Parathyroid adenoma (tissue), 2 donors: ENCODE results near the gene TSC22D1.

Experiments used
- H2AFZ ChIP-seq: fragments of 300-600 bp; sonication (generic); one replicate; pipeline ENCODE4 v1.7.0; 2017; ENCODE audit warnings: antibody characterized with exemption, mild to moderate bottlenecking
- H3K27ac ChIP-seq: fragments of 300-600 bp; sonication (generic); one replicate; pipeline ENCODE4 v1.7.0; 2017
- H3K27me3 ChIP-seq: fragments of 300-600 bp; sonication (generic); one replicate; pipeline ENCODE4 v1.7.0; 2017; ENCODE audit warnings: low read length; ENCODE audit not compliant: control insufficient read depth, insufficient read depth
- H3K36me3 ChIP-seq: fragments of 300-600 bp; sonication (generic); one replicate; pipeline ENCODE4 v1.7.0; 2017; ENCODE audit warnings: low read length; ENCODE audit not compliant: control insufficient read depth, insufficient read depth
- H3K4me1 ChIP-seq: fragments of 300-600 bp; sonication (generic); one replicate; pipeline ENCODE4 v1.7.0; 2017; ENCODE audit warnings: control low read depth
- H3K4me2 ChIP-seq: fragments of 300-600 bp; sonication (generic); one replicate; pipeline ENCODE4 v1.7.0; 2017; ENCODE audit warnings: low read length
- H3K4me3 ChIP-seq: fragments of 300-600 bp; sonication (generic); one replicate; pipeline ENCODE4 v1.7.0; 2017; ENCODE audit warnings: low read depth, low read length
- H3K79me2 ChIP-seq: fragments of 300-600 bp; sonication (generic); one replicate; pipeline ENCODE4 v1.7.0; 2017; ENCODE audit warnings: control low read depth
- H3K9ac ChIP-seq: fragments of 300-600 bp; sonication (generic); one replicate; pipeline ENCODE4 v1.7.0; 2017; ENCODE audit warnings: mild to moderate bottlenecking
- H3K9me3 ChIP-seq: fragments of 300-600 bp; sonication (generic); one replicate; pipeline ENCODE4 v1.7.0; 2017; ENCODE audit warnings: low read length; ENCODE audit not compliant: control insufficient read depth
- TF ChIP-seq, protein P1 (sequence below): fragments of 300-600 bp; sonication (generic); IDR thresholded peaks from one replicate; pipeline ENCODE4 v1.7.0; 2017; ENCODE audit warnings: antibody characterized with exemption, mild to moderate bottlenecking
- donor health status: primary hyperparathyroidism.

The TSC22D1 gene

DNA sequence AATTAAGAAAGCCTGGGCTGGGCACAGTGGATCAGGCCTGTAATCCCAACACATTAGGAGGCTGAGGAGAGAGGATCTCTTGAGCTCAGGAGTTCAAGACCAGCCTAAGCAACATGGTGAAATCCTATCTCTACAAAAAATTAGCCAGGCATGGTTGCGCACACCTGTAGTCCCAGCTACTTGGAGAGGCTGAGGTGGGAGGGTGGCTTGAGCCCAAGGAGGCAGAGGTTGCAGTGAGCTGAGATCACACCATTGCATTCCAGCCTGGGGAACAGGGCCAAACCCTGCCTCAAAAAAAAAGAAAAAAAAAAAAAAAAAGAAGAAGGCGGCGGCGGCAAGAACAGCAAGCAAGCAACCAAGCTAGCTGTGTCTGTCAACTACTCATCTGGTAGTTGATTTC, 26.7 kb downstream of the TSC22D1 start:
- Histone ChIP-seq H3K27ac (no peak overlapping the region), H3K79me2 (no peaks in the 10 kb centered on the region), H3K27me3 (no peaks in the 10 kb centered on the region), H2AFZ (no peak overlapping the region), H3K9ac (no peak overlapping the region), H3K4me1 (no peaks in the 10 kb centered on the region), H3K9me3 (no peaks in the 10 kb centered on the region), H3K4me3 (no peak overlapping the region), H3K36me3 (no peaks in the 10 kb centered on the region), H3K4me2 (no peak overlapping the region)
- TF ChIP-seq, protein P1, sequence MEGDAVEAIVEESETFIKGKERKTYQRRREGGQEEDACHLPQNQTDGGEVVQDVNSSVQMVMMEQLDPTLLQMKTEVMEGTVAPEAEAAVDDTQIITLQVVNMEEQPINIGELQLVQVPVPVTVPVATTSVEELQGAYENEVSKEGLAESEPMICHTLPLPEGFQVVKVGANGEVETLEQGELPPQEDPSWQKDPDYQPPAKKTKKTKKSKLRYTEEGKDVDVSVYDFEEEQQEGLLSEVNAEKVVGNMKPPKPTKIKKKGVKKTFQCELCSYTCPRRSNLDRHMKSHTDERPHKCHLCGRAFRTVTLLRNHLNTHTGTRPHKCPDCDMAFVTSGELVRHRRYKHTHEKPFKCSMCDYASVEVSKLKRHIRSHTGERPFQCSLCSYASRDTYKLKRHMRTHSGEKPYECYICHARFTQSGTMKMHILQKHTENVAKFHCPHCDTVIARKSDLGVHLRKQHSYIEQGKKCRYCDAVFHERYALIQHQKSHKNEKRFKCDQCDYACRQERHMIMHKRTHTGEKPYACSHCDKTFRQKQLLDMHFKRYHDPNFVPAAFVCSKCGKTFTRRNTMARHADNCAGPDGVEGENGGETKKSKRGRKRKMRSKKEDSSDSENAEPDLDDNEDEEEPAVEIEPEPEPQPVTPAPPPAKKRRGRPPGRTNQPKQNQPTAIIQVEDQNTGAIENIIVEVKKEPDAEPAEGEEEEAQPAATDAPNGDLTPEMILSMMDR: no peak

GRCh38 chr13:44546164-44546563, 30.0 kb downstream of the TSC22D1 start:
- no peak overlapping the region for H3K4me2 ChIP-seq
- H3K27me3 ChIP-seq: no peaks in the 10 kb centered on the region
- no peak overlapping the region for H3K4me3 ChIP-seq
- H3K36me3 ChIP-seq: no peaks in the 10 kb centered on the region
- H3K4me1 ChIP-seq: peaks cover 3% of the 10 kb centered on the region
- H3K79me2 ChIP-seq: no peaks in the 10 kb centered on the region
- H3K9me3 ChIP-seq: no peaks in the 10 kb centered on the region
- TF ChIP-seq, protein P1: no peak
- H3K9ac ChIP-seq: no peak overlapping the region
- H2AFZ ChIP-seq: no peak overlapping the region
- no peak overlapping the region for H3K27ac ChIP-seq

- H3K27ac ChIP-seq: no peak overlapping the region
- H3K36me3 ChIP-seq: no peaks in the 10 kb centered on the region
Measured at GRCh38 chr13:44543369-44543768, 32.8 kb downstream of the TSC22D1 start.

GRCh38 chr13:44542361-44542760, 33.8 kb downstream of the TSC22D1 start:
- no peak overlapping the region for H3K27ac ChIP-seq
- no peaks in the 10 kb centered on the region for H3K27me3 ChIP-seq
- no peaks in the 10 kb centered on the region for H3K79me2 ChIP-seq
- no peaks in the 10 kb centered on the region for H3K36me3 ChIP-seq
- no peak overlapping the region for H3K9ac ChIP-seq
- no peaks in the 10 kb centered on the region for H3K9me3 ChIP-seq
- H3K4me3 ChIP-seq: no peak overlapping the region
- no peak overlapping the region for H3K4me2 ChIP-seq
- peaks cover 3% of the 10 kb centered on the region for H3K4me1 ChIP-seq
- H2AFZ ChIP-seq: no peak overlapping the region
- TF ChIP-seq, protein P1: no peak

More at GRCh38 chr13:44543369-44543768, 32.8 kb downstream of the TSC22D1 start:
- no peak overlapping the region for H3K4me3 ChIP-seq
- H3K79me2 ChIP-seq: no peaks in the 10 kb centered on the region
- TF ChIP-seq, protein P1: no peak
- H2AFZ ChIP-seq: no peak overlapping the region
- no peaks in the 10 kb centered on the region for H3K9me3 ChIP-seq
- peaks cover 3% of the 10 kb centered on the region for H3K4me1 ChIP-seq
- H3K27me3 ChIP-seq: no peaks in the 10 kb centered on the region
- no peak overlapping the region for H3K4me2 ChIP-seq
- no peak overlapping the region for H3K9ac ChIP-seq

DNA sequence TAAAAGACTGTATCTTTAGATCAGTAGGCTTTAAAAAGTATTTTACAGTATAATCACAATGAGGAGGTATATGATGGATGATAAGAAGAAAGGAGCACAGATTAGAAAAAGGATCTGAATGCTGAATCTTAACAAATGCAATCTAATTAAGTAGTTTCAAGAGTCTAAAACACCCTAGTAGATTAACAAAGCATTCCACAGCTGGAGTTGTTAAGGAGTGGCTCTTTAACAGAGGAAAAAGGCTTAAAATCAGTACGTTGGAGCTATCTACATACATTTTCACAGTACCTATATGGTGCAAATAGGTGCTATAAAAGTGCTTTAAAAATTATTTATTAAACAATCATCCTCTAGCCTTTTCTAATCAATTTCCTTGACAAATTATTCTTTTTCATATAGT, 34.5 kb downstream of the TSC22D1 start:
- no peak overlapping the region for H2AFZ ChIP-seq
- no peaks in the 10 kb centered on the region for H3K27me3 ChIP-seq
- H3K36me3 ChIP-seq: no peaks in the 10 kb centered on the region
- H3K4me2 ChIP-seq: no peak overlapping the region
- H3K9ac ChIP-seq: no peak overlapping the region
- no peak overlapping the region for H3K4me3 ChIP-seq
- peaks cover 3% of the 10 kb centered on the region for H3K4me1 ChIP-seq
- H3K27ac ChIP-seq: no peak overlapping the region
- H3K79me2 ChIP-seq: no peaks in the 10 kb centered on the region
- no peaks in the 10 kb centered on the region for H3K9me3 ChIP-seq
- TF ChIP-seq, protein P1: no peak
